Measurements from ENCODE around the gene CASKIN1.
A peak's percentile ranks its signal among the peaks of the same experiment; 100 is the strongest.
"Not testable (repeated sequence)": the region's sequence is repeated elsewhere in the genome, so short reads cannot be mapped to it uniquely, and the experiment has no call there.

Gene CASKIN1

GRCh38 chr16:2211923-2212347 lies 15.5 kb upstream of the CASKIN1 start:
- Histone ChIP-seq H3K4me3 (no peak overlapping the region), H3K27ac (peak overlapping the region in 1 of 21 experiments; percentile 5)

DNA sequence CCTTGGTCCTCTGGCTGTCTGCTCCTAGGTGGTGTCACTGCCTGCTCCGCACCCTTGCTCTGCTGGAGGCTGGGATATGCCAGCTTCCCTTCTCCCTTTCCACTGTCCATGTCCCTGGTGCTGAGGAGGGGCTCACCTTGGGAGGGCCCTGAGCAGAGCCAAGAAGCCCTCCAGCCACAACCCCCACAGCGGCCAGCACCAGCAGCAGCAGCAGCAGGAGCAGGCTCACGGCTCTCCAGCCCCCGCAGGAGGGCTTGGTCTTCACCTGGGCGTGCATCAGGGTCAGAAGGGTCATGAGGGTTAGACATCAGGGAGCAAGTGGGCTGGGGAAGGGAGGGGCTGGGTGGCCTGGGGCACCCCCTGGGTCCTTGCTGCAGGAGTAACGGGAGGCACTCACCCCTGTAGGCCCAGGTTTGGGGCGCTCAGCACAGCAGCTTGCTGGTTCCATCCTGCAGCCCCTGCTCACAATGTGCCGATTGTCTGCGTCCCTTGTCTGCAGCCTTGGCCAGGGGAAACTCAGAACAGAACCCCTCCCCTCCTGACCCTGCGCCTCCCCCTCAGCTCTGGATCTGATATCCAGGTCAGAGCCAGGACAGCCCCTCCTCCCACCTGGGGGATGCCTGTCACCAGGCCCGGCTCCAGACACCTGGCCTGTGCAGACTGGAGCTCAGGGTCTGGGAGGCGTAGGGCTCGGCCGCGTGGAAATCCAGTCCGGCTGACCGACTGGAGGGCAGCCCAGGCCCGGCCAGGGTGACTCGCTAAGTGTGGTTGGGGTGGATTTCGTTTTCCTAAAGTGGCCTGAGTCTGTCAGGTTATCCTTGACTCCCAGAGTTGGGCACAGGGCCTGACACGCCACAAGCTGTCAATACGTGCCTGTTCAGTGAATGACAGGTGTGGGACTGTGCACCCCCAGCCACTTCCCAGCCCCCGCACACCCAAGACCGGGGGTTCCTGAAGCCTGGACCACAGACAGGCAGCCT lies 14.3 kb upstream of the CASKIN1 start, which contains the start of gene BRICD5:
Gene BRICD5 (minus strand): TSS at position 478 of the 980 bp plus-strand sequence. CDS start 30 bp downstream, at position 448.
- Histone ChIP-seq H3K27ac (no peak within 1 kb of the TSS), H3K4me3 (no peak within 1 kb of the TSS)

DNA sequence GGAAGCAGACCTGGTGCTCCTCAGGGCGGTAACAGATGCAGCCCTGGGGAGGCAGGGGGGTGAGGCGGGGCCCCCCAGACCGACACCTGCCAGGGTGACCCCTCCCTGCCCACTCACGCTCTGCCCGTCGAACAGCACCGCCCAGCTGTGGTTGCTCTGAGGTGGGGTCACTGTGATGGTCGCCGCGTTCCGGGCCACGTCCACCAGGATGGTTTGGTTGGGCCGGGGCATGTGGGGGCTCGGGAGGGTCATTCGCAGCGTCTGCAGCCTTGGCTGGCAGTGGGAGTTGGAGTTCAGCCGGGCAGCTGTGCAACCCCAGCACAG lies 13.6 kb upstream of the CASKIN1 start:
- H3K27ac ChIP-seq: no peak overlapping the region
- H3K4me3 ChIP-seq: no peak overlapping the region

GRCh38 chr16:2209258-2210008 lies 13.0 kb upstream of the CASKIN1 start:
- H3K27ac ChIP-seq: no peak overlapping the region

GRCh38 chr16:2208772-2209171 lies 12.4 kb upstream of the CASKIN1 start:
- Histone ChIP-seq H3K27ac (no peak overlapping the region), H3K4me3 (no peak overlapping the region)

More at GRCh38 chr16:2209258-2210008, 13.0 kb upstream of the CASKIN1 start:
- no peak overlapping the region for H3K4me3 ChIP-seq

GRCh38 chr16:2208308-2208707 lies 11.9 kb upstream of the CASKIN1 start:
- no peak overlapping the region for H3K27ac ChIP-seq
- no peak overlapping the region for H3K4me3 ChIP-seq

DNA sequence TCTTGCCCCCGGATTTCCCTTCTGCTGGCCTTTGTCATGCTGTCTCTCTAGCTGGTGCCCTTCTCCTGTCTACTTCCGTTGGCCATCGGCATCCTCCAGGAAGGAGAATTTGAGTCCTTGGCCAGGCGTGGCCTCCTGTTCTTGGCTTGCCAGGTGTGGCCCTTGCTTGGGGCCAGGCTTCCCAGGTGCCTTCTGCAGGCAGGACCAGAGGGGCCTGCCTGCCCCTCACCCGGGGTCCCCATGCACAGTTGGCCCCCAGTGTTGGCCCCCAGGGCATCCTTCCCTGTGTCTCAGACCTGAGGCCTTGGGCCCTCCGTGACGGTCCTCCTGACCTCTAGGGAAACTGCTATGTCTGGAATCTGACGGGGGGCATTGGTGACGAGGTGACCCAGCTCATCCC lies 11.5 kb upstream of the CASKIN1 start:
- Histone ChIP-seq H3K27ac (no peak overlapping the region), H3K4me3 (no peak overlapping the region)

DNA sequence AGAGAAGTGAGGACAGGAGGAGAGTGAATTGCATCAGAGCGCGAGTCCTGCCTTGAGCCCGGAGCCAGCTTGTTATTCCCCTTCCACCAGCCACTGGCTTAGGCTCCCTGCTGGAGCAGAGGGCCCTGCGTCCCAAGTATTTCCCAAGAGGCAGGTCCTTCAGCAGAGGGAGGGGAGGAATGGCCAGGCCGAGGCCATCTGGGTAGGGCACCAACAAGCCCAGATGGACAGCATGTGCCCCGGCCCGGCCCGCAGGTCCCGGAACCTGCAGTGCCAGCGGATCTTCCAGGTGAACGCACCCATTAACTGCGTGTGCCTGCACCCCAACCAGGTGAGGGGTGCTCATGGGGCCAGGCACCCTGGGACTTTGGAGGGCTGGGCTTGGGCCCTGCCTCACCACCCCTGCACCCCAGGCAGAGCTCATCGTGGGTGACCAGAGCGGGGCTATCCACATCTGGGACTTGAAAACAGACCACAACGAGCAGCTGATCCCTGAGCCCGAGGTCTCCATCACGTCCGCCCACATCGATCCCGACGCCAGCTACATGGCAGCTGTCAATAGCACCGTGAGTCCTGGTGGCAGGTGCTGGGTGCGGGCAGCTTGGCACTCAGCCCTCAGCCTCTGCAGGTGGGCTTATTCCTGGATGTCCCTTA lies 10.5 kb upstream of the CASKIN1 start:
- Histone ChIP-seq H3K27ac (peak overlapping the region in 3 of 21 experiments; percentile 96 to 99 (median 98)), H3K4me3 (no peak overlapping the region)

GRCh38 chr16:2206420-2206779 lies 10.0 kb upstream of the CASKIN1 start:
- Histone ChIP-seq H3K4me3 (peak overlapping the region; percentile 56 to 82 (median 73)), H3K27ac (peak overlapping the region in 15 of 21 experiments; percentile 91 to 100 (median 98))

- peak overlapping the region; percentile 56 to 82 (median 73) for H3K4me3 ChIP-seq
- H3K27ac ChIP-seq: peak overlapping the region; percentile 27 to 100 (median 99)
Measured at GRCh38 chr16:2205967-2206313, 9.5 kb upstream of the CASKIN1 start.

- Histone ChIP-seq H3K4me3 (peak within 1 kb of the TSS; percentile 56 to 82 (median 73)), H3K27ac (peak within 1 kb of the TSS; percentile 61 to 100 (median 99))
Measured at GRCh38 chr16:2205104-2205966, 8.9 kb upstream of the CASKIN1 start, which contains the start of gene MLST8. MLST8 (plus strand) TSS chr16:2205454; CDS start chr16:2206086, 632 bp downstream.

- peak overlapping the region; percentile 56 to 82 (median 73) for H3K4me3 ChIP-seq
- H3K27ac ChIP-seq: peak overlapping the region in 20 of 21 experiments; percentile 91 to 100 (median 99)
Measured at GRCh38 chr16:2204416-2205103, 8.2 kb upstream of the CASKIN1 start.

DNA sequence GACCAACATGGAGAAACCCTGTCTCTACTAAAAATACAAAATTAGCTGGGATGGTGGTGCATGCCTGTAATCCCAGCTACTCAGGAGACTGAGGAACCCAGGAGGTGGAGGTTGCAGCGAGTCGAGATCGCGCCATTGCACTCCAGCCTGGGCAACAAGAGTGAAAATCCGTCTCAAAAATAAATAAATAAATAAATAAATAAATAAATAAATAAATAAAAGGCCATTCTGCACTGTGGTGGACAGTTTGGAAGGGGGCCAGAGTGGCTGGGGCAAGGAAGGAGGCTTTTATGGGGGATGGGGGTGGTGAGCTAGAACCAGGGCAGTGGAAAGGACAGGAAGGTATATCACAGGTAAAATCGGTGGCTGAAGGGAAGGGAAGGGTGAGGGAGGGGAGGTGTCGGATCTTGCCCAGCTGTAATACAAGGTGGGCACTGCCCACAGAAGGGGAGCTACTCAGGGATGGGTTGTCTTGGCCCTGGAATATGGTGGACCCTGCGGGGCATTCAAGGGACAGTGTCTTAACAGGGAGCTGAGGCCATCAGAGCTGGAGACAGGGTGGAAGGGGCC lies 6.8 kb upstream of the CASKIN1 start:
- H3K4me3 ChIP-seq, H3K27ac ChIP-seq: not testable (repeated sequence)

GRCh38 chr16:2200313-2200712 lies 3.9 kb upstream of the CASKIN1 start:
- Histone ChIP-seq H3K27ac (no peak overlapping the region), H3K4me3 (no peak overlapping the region)

- no peak overlapping the region for H3K27ac ChIP-seq
- H3K4me3 ChIP-seq: no peak overlapping the region
Measured at GRCh38 chr16:2199621-2200139, 3.3 kb upstream of the CASKIN1 start.

DNA sequence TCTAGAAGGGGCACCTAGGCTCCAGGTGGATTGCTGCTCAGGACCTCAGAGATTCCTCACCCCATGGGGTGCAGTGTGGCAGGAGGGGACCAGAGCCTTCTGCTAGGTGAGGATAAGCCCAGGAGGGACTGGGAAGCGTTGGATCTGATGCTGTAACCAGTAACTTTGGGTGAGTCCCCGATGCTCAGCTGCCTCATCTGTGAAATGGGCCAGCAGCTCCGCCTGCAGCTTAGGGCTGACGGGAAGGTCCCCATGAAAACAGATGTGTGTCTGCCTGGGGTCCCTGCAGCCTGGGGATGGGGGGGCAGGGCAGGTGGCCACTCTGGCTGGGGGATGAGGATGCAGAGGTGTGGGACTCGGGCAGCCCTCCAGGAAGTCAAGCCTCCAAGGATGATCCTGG lies 2.7 kb upstream of the CASKIN1 start:
- H3K4me3 ChIP-seq: no peak overlapping the region
- no peak overlapping the region for H3K27ac ChIP-seq

GRCh38 chr16:2198283-2198682 lies 1.9 kb upstream of the CASKIN1 start:
- no peak overlapping the region for H3K4me3 ChIP-seq
- H3K27ac ChIP-seq: no peak overlapping the region

DNA sequence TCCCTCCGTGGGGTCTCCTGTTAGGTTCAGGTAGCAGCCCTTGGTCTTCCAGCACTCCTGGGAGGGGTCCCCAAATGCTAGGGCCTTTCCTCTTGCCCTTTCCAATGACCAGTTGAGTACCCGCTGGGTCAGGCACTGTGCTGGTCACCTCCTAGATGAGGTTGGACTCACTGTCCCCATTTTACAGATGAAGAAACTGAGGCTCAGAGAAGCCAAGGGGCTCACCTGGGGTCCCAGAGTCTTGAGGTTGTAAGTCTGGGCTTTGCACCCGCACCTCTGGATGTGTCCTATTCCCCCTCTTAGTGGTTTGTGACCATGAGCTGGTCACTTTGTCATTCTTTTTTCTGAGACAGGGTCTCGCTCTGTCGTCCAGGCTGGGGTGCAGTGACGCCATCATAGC lies 1.4 kb upstream of the CASKIN1 start:
- no peak overlapping the region for H3K4me3 ChIP-seq
- H3K27ac ChIP-seq: no peak overlapping the region

Data from skin epidermis (tissue), 12 donors.